Naive thymus-derived CD8-positive, alpha-beta T cell (primary cell): ENCODE data around the gene DOLK. TPM values are rescaled to one million over a fixed set of nuclear protein-coding genes. Genes with fewer than 3 reads are reported as not detected.
A peak's percentile ranks its signal among the peaks of the same experiment; 100 is the strongest.

Experiments used
- ATAC-seq, 2 donors: fragments of 150-1000 bp; cut with Tn5 transposase in 1 of 2; sonication (Bioruptor Pico), chemical (Tn5 transposase) in 1 of 2; 1 replicate in 1 of 2; 2 replicates in 1 of 2; pipeline ENCODE4 v1.10.0; 2021; ENCODE audit warnings: mild to moderate bottlenecking in 2 of 2, moderate library complexity in 2 of 2
- POLR2A ChIA-PET: fragments of 350-600 bp; sonication (Branson Sonifier 250); formaldehyde crosslinking; loops from one replicate; lab custom pipeline; 2021; ENCODE audit warnings: antibody characterized with exemption; lab: Charles Lee
- DNase-seq, 10 donors: peaks; one replicate each; pipeline versions ENCODE4 v3.0.0 to v3.0.0-alpha.2; 2020 to 2022
- H3K27ac Mint-ChIP-seq, 10 donors: one replicate each; pipeline ENCODE4 v1.8.0; 2020 to 2022; ENCODE audit warnings: mild to moderate bottlenecking in 10 of 10, mixed read lengths in 10 of 10, moderate library complexity in 4 of 10, inconsistent platforms in 1 of 10
- H3K27me3 Mint-ChIP-seq, 5 donors: one replicate each; pipeline ENCODE4 v1.8.0; 2021 to 2022; ENCODE audit warnings: mixed read lengths in 5 of 5
- H3K36me3 Mint-ChIP-seq, 3 donors: one replicate each; pipeline ENCODE4 v1.8.0; 2020 to 2022; ENCODE audit warnings: mixed read lengths in 3 of 3, mild to moderate bottlenecking in 2 of 3, inconsistent platforms in 1 of 3
- H3K4me1 Mint-ChIP-seq, 4 donors: one replicate each; pipeline ENCODE4 v1.8.0; 2021 to 2022; ENCODE audit warnings: mixed read lengths in 4 of 4
- H3K4me3 Mint-ChIP-seq, 10 donors: one replicate each; pipeline ENCODE4 v1.8.0; 2020 to 2022; ENCODE audit warnings: mild to moderate bottlenecking in 10 of 10, mixed read lengths in 10 of 10, moderate library complexity in 6 of 10, inconsistent platforms in 1 of 10
- H3K9me3 Mint-ChIP-seq, 9 donors: one replicate each; pipeline ENCODE4 v1.8.0; 2020 to 2022; ENCODE audit warnings: mixed read lengths in 9 of 9, mild to moderate bottlenecking in 3 of 9, inconsistent platforms in 1 of 9, moderate library complexity in 1 of 9
- polyA plus RNA-seq, 3 donors: library from polyadenylated mRNA; unstranded; fragments of 300-500 nt; fragmentation: Illumina TruSeq; gene quantifications; one replicate each; pipeline ENCODE4 v1.2.3, GENCODE V29; 2021
- total RNA-seq, 8 experiments: library from RNA in 2 of 8; stranded (reverse) in 2 of 8; gene quantifications; one replicate each; pipeline ENCODE4 v1.2.3 and lab custom pipeline; 2021 to 2026

DOLK gene
- total and polyA plus RNA-seq, 5 experiments from 2014 or later = 9.0 to 11.1 (median 9.2) TPM

DNA sequence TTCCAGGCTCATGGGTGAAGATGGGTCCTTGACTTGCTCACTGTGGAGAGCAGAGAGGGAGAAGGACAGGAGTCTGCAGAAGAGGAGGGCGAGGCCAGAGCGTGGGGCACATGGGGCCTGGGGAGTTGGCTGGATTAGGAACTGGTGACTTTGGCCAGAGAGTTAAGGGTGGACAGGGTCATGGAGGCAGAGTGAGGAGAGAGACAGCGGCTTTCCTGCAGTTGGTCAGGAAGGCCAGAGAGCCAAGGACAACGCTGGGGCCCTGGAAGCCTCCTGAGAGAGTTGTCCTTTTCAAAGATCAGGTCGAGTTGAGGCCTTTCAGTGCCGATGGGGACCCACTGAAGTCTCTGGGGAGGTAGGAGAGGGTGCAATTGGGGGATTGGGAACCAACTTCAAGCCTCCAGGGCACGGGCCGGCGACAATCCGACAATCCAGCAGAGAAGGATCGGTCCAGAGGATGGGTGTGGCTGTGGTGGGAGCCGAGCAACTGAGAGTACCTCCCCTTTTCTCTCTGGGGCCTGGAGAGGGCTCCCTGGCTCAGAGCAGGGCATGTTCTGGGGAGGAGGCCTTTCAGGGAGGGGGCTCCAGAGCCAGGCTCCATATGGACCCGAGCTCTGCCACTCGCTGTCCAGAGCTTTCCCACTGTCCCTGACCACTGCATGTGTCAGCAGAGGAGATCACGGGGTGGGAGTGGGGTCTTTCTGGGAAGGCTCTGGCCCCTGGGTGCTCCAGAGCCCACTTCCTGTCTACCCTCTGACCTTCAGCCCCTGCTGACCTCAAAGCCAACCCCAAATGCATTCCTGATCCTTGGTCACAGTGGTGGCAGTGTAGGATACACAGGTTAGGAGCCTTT lies 34.1 kb downstream of the DOLK start:
- POLR2A ChIA-PET = interaction anchor here (0.6 to 1.4 kb wide), 2 partner anchors 10 to 315 kb away, joined by 3 to 7 read pairs; no protein-coding TSS in a partner anchor
- ATAC-seq (no peak), DNase-seq (no peak)
- peaks cover 24 to 55% (median 38%) of the 10 kb centered on the region in 4 donors for H3K4me1 Mint-ChIP-seq
- peak overlapping the region; percentile 24 to 95 (median 83) for H3K27ac Mint-ChIP-seq
- H3K27me3 Mint-ChIP-seq = no peaks in the 10 kb centered on the region
- no peaks in the 10 kb centered on the region for H3K9me3 Mint-ChIP-seq
- peak overlapping the region in 7 of 10 donors; percentile 8 to 78 (median 28) for H3K4me3 Mint-ChIP-seq
- peaks cover 0 to 49% (median 22%) of the 10 kb centered on the region in 3 donors for H3K36me3 Mint-ChIP-seq

DNA sequence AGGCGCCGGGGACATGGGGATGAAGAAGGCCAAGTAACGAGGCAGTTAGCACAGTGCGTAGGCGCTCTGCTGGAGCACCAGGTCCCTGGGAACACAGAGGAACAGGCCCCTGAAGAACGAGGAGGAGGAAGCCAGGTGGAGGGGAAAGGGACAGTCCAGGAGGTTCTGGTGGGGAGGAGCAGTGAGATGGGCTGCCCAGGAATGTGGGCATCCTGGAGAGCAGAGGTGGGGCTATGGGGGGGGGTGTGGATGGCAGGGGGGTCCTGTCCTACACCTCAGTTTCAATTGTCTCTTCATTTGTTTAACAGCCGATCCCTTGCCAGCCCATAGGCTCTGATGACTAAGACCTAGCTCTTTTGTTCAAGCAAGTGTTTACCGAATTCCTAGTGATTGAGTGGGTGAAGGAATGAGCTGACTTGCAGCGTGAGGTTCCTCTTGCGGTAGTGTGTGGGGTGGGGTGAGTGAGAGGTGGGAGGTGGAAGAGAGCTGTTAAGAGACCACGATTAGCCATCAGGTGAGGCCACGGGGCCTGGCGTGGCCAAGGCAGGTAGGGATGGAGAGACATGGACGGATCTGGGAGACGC lies 35.0 kb downstream of the DOLK start:
- Mint-ChIP-seq H3K36me3 (peaks cover 0 to 49% (median 28%) of the 10 kb centered on the region in 3 donors), H3K9me3 (no peaks in the 10 kb centered on the region), H3K27me3 (no peaks in the 10 kb centered on the region), H3K4me1 (peaks cover 26 to 58% (median 39%) of the 10 kb centered on the region in 4 donors), H3K4me3 (peak overlapping the region in 6 of 10 donors; percentile 20 to 80 (median 53)), H3K27ac (peak overlapping the region; percentile 24 to 95 (median 83))
- POLR2A ChIA-PET = interaction anchor here (1.4 kb wide), 1 partner anchor 9 kb away, joined by 7 read pairs; no protein-coding TSS in a partner anchor
- no peak for ATAC-seq
- DNase-seq = no peak

- Mint-ChIP-seq H3K9me3 (no peaks in the 10 kb centered on the region), H3K27ac (peak overlapping the region in 8 of 10 donors; percentile 37 to 89 (median 67)), H3K36me3 (peaks cover 0 to 45% (median 26%) of the 10 kb centered on the region in 3 donors), H3K27me3 (no peaks in the 10 kb centered on the region), H3K4me3 (peak overlapping the region in 4 of 10 donors; percentile 31 to 80 (median 56)), H3K4me1 (peaks cover 26 to 63% (median 42%) of the 10 kb centered on the region in 4 donors)
- POLR2A ChIA-PET = interaction anchor here (1.4 kb wide), 1 partner anchor 8 kb away, joined by 7 read pairs; no protein-coding TSS in a partner anchor
- DNase-seq = no peak
- no peak for ATAC-seq
These were observed 35.8 kb downstream of the DOLK start for GRCh38 chr9:128911529-128912035.

DNA sequence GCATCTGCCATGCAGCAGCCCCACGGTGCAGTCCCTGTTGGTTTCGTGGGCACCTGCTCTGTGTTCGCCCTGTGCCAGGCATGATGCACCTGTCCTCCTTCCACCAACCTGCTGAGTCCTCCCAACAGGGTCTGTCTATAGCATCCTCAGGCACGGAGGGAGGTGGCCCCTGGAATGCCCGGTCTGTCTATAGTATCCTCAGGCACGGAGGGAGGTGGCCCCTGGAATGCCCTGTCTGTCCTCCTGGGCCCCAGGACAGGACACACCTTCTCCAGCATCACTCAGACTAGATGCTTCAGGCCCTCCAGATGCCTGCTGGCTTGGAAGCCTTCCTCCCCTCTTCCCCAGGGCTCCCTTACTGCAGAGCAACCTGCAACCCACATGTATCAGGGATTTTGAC lies 36.5 kb downstream of the DOLK start:
- Mint-ChIP-seq H3K36me3 (peaks cover 0 to 44% (median 24%) of the 10 kb centered on the region in 3 donors), H3K27me3 (no peaks in the 10 kb centered on the region), H3K4me1 (peaks cover 28 to 67% (median 44%) of the 10 kb centered on the region in 4 donors), H3K9me3 (no peaks in the 10 kb centered on the region), H3K27ac (peak overlapping the region; percentile 51 to 93 (median 73)), H3K4me3 (peak overlapping the region in 5 of 10 donors; percentile 31 to 48 (median 33))
- POLR2A ChIA-PET = interaction anchor here (1.2 kb wide), 1 partner anchor 10 kb away, joined by 3 read pairs; no protein-coding TSS in a partner anchor
- peak in 1 of 2 donors; percentile 28 for ATAC-seq
- no peak for DNase-seq

GRCh38 chr9:128909859-128910258 lies 37.5 kb downstream of the DOLK start:
- H3K27me3 Mint-ChIP-seq = no peaks in the 10 kb centered on the region
- peaks cover 30 to 73% (median 47%) of the 10 kb centered on the region in 4 donors for H3K4me1 Mint-ChIP-seq
- H3K9me3 Mint-ChIP-seq = no peaks in the 10 kb centered on the region
- POLR2A ChIA-PET = interaction anchor here (0.7 to 2.6 kb wide), 3 partner anchors 9 to 33 kb away, joined by 3 to 8 read pairs (median 3); no protein-coding TSS in a partner anchor
- peaks cover 0 to 40% (median 24%) of the 10 kb centered on the region in 3 donors for H3K36me3 Mint-ChIP-seq
- DNase-seq = no peak
- H3K27ac Mint-ChIP-seq = peak overlapping the region in 9 of 10 donors; percentile 32 to 93 (median 78)
- peak overlapping the region in 3 of 10 donors; percentile 12 to 48 (median 31) for H3K4me3 Mint-ChIP-seq
- no peak for ATAC-seq

DNA sequence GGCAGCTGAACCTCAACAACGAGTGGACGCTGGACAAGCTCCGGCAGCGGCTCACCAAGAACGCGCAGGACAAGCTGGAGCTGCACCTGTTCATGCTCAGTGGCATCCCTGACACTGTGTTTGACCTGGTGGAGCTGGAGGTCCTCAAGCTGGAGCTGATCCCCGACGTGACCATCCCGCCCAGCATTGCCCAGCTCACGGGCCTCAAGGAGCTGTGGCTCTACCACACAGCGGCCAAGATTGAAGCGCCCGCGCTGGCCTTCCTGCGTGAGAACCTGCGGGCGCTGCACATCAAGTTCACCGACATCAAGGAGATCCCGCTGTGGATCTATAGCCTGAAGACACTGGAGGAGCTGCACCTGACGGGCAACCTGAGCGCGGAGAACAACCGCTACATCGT lies 39.0 kb downstream of the DOLK start:
- Mint-ChIP-seq H3K4me1 (peaks cover 30 to 75% (median 47%) of the 10 kb centered on the region in 4 donors), H3K27me3 (no peaks in the 10 kb centered on the region), H3K9me3 (no peaks in the 10 kb centered on the region), H3K36me3 (peaks cover 0 to 36% (median 24%) of the 10 kb centered on the region in 3 donors), H3K27ac (peak overlapping the region in 3 of 10 donors; percentile 15 to 75 (median 29)), H3K4me3 (no peak overlapping the region)
- DNase-seq (no peak), ATAC-seq (no peak)
- POLR2A ChIA-PET = interaction anchor here (0.5 to 2.6 kb wide), 3 partner anchors 14 to 27 kb away, joined by 3 to 8 read pairs (median 3); partner anchors contain the start of genes KYAT1 and LRRC8A

- peaks cover 24 to 73% (median 47%) of the 10 kb centered on the region in 4 donors for H3K4me1 Mint-ChIP-seq
- no peak for DNase-seq
- H3K27me3 Mint-ChIP-seq = no peaks in the 10 kb centered on the region
- no peak for ATAC-seq
- POLR2A ChIA-PET = interaction anchor here (0.6 to 7.6 kb wide), 3 partner anchors 27 to 332 kb away, joined by 4 to 87 read pairs (median 5); partner anchors contain the start of genes KYAT1 and LRRC8A
- no peak overlapping the region for H3K4me3 Mint-ChIP-seq
- peak overlapping the region; percentile 59 to 90 (median 82) for H3K27ac Mint-ChIP-seq
- H3K36me3 Mint-ChIP-seq = peaks cover 0 to 27% (median 24%) of the 10 kb centered on the region in 3 donors
- H3K9me3 Mint-ChIP-seq = no peaks in the 10 kb centered on the region
These were observed 40.7 kb downstream of the DOLK start for GRCh38 chr9:128906741-128907140.

GRCh38 chr9:128905964-128906363 lies 41.4 kb downstream of the DOLK start:
- POLR2A ChIA-PET = interaction anchor here (0.6 to 7.6 kb wide), 3 partner anchors 26 to 331 kb away, joined by 4 to 87 read pairs (median 5); partner anchors contain the start of genes KYAT1 and LRRC8A
- no peaks in the 10 kb centered on the region for H3K9me3 Mint-ChIP-seq
- ATAC-seq (no peak), DNase-seq (no peak)
- H3K36me3 Mint-ChIP-seq = peaks cover 0 to 27% (median 24%) of the 10 kb centered on the region in 3 donors
- H3K4me3 Mint-ChIP-seq = no peak overlapping the region
- H3K4me1 Mint-ChIP-seq = peaks cover 21 to 70% (median 43%) of the 10 kb centered on the region in 4 donors
- H3K27ac Mint-ChIP-seq = peak overlapping the region in 9 of 10 donors; percentile 17 to 87 (median 78)
- H3K27me3 Mint-ChIP-seq = no peaks in the 10 kb centered on the region

DNA sequence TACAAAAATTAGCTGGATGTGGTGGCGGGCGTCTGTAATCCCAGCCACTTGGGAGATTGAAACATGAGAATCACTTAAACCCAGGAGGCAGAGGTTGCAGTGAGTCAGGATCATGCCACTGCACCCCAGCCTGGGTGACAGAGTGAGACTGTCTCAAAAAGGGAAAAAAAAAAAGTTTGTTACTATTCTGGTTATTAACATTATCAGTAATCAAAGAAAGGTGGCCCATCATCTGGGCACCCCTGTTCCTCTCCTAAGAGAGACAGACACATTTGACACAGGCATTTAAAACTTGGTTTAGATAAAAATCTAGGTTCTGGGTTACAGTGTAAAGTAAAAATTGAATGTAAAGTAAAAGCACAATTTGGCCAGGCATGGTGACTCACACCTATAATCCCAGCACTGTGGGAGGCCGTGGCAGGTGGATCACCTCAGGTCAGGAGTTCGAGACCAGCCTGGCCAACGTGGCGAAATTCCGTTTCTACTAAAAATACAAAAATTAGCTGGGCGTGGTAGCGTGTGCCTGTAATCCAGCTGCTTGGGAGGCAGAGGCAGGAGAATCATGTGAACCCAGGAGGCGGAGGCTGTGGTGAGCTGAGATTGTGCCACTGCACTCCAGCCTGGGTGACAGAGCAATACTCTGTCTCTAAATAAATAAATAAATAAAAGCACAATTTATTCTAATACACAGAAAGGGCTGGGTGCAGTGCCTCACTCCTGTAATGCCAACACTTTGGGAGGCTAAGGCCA lies 43.4 kb downstream of the DOLK start:
- DNase-seq (no peak), ATAC-seq (no peak)
- Mint-ChIP-seq H3K27me3 (no peaks in the 10 kb centered on the region), H3K27ac (peak overlapping the region; percentile 87 to 99 (median 96)), H3K4me3 (peak overlapping the region in 7 of 10 donors; percentile 4 to 88 (median 79)), H3K9me3 (no peaks in the 10 kb centered on the region), H3K4me1 (peaks cover 23 to 72% (median 53%) of the 10 kb centered on the region in 4 donors), H3K36me3 (peaks cover 0 to 21% (median 16%) of the 10 kb centered on the region in 3 donors)
- POLR2A ChIA-PET = interaction anchor here (0.7 to 7.6 kb wide), 8 partner anchors 8 to 33 kb away, joined by 3 to 87 read pairs (median 9); partner anchors contain the start of genes KYAT1, LRRC8A and PHYHD1

GRCh38 chr9:128903079-128903461 lies 44.3 kb downstream of the DOLK start:
- ATAC-seq = no peak
- H3K4me1 Mint-ChIP-seq = peaks cover 27 to 78% (median 61%) of the 10 kb centered on the region in 4 donors

More at GRCh38 chr9:128903079-128903461, 44.3 kb downstream of the DOLK start:
- no peaks in the 10 kb centered on the region for H3K27me3 Mint-ChIP-seq
- peaks cover 0 to 15% (median 13%) of the 10 kb centered on the region in 3 donors for H3K36me3 Mint-ChIP-seq
- peak in 1 of 10 donors; percentile 9 for DNase-seq
- H3K4me3 Mint-ChIP-seq = peak overlapping the region; percentile 76 to 89 (median 83)
- POLR2A ChIA-PET = interaction anchor here (0.5 to 7.6 kb wide), 15 partner anchors 8 to 255 kb away, joined by 3 to 87 read pairs (median 5); partner anchors contain the start of genes ENDOG, KYAT1, LRRC8A and PHYHD1
- peak overlapping the region; percentile 90 to 99 (median 97) for H3K27ac Mint-ChIP-seq
- no peaks in the 10 kb centered on the region for H3K9me3 Mint-ChIP-seq
